Prostate gland (tissue), 2 donors: ENCODE measurements around the gene TRPC4.

Experiments used
- POLR2AphosphoS5 ChIP-seq: sonication (generic); formaldehyde crosslinking; IDR thresholded peaks from one replicate; pipeline ENCODE4 v1.6.1; 2017; ENCODE audit warnings: antibody characterized with exemption
- TF ChIP-seq, protein P1 (sequence below), 4 experiments: fragments of 200-600 bp in 2 of 4; fragments of 450-650 bp in 2 of 4; sonication (generic) in 2 of 4; IDR thresholded peaks; 1 replicate in 3 of 4; 2 replicates in 1 of 4; pipeline ENCODE4 v1.5.1; 2016 to 2019; ENCODE audit warnings: antibody characterized with exemption in 4 of 4, mild to moderate bottlenecking in 2 of 4, moderate library complexity in 2 of 4

GRCh38 chr13:37663724-37664123, 205.8 kb downstream of the TRPC4 start:
- no peak for TF ChIP-seq POLR2AphosphoS5
- TF ChIP-seq, protein P1, sequence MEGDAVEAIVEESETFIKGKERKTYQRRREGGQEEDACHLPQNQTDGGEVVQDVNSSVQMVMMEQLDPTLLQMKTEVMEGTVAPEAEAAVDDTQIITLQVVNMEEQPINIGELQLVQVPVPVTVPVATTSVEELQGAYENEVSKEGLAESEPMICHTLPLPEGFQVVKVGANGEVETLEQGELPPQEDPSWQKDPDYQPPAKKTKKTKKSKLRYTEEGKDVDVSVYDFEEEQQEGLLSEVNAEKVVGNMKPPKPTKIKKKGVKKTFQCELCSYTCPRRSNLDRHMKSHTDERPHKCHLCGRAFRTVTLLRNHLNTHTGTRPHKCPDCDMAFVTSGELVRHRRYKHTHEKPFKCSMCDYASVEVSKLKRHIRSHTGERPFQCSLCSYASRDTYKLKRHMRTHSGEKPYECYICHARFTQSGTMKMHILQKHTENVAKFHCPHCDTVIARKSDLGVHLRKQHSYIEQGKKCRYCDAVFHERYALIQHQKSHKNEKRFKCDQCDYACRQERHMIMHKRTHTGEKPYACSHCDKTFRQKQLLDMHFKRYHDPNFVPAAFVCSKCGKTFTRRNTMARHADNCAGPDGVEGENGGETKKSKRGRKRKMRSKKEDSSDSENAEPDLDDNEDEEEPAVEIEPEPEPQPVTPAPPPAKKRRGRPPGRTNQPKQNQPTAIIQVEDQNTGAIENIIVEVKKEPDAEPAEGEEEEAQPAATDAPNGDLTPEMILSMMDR (IDR thresholded peaks at IDR 0.05), result no peak
